Stimulated activated CD4-positive, alpha-beta T cell treated with anti-CD3 and anti-CD28 coated beads, TNF-alpha, amount 100 ng/mL, for 24 hours (primary cell): ENCODE data around the gene ZNF521.

Experiments used
- DNase-seq, 3 experiments: peaks; one replicate each; pipeline ENCODE4 v3.0.0-alpha.2; 2020; ENCODE audit warnings: low read depth in 3 of 3

Gene ZNF521

DNA sequence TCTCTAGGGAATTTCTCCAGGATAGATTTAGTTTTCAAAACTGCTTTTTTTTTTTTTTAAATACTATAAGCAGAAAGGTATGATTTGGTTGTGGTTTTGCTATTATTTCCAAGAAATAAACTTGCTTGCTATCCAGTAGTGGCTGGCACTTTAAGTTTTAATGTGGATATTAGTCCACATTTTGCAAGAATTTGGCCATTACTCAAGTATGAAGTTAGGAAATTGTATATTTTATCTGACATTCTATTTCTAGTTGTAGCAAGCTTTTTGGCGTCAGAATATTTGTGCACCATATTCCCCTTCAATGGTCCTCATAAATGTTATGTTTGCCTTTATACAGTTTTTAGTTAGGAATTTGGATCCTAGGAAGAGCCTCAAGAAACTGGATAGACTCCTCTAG, 226.3 kb downstream of the ZNF521 start:
- DNase-seq, result no peak

DNA sequence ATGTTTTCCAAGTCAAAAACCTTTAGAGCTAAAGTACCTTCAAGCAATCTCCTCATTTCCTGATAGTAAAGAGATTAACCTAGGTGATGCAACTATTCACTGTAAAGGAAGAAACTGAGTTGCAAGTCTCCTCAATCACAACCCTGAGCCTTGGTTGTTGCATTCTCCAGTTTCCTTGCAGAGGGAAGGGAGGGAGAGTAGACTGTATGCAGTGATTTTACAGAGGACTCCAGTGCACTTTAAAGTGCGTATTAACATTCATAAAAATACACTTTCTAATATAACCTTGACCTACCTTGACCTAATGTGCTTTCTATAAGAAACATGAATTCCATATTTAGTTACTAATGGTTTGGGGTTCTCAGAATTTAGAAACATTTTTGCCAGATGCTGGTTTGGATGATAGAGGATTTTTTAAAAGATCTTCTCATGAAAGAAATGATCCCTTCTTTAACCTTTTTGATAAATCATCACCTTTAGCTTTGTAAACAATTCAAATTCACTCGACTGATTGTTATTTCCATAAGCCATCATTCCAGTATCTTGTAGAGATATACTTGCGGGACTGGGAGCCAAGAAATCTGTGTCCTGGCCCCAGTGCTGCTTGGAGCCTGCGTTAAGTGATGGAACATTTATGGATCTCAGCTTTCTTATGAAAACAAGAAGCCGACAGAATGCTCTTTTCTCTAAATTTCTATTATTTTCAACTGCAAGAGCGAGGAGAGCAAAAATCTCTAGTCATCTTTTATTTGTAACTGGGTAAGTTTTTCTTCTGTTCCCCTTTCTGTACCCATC, 228.3 kb downstream of the ZNF521 start:
- no peak for DNase-seq

DNA sequence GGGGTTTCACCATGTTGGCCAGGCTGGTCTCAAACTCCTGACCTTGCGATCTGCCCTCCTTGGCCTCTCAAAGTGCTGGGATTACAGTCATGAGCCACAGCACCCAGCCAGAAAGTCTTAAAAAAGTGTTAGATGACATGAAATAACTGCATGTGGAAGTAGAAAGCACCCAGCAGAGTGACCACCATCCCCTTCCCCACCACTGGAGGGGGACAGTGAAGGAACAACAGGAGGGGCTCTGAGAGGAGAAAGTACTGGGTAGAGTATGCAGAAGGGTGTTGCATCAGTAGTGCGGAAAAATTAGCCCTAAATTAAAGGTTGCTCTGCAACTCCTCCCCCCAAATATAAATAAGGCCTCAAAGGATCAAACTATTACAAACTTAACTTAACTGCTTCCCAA, 230.5 kb downstream of the ZNF521 start:
- DNase-seq, result no peak

- no peak for DNase-seq
Observed at GRCh38 chr18:25113566-25113965, 238.4 kb downstream of the ZNF521 start.

DNA sequence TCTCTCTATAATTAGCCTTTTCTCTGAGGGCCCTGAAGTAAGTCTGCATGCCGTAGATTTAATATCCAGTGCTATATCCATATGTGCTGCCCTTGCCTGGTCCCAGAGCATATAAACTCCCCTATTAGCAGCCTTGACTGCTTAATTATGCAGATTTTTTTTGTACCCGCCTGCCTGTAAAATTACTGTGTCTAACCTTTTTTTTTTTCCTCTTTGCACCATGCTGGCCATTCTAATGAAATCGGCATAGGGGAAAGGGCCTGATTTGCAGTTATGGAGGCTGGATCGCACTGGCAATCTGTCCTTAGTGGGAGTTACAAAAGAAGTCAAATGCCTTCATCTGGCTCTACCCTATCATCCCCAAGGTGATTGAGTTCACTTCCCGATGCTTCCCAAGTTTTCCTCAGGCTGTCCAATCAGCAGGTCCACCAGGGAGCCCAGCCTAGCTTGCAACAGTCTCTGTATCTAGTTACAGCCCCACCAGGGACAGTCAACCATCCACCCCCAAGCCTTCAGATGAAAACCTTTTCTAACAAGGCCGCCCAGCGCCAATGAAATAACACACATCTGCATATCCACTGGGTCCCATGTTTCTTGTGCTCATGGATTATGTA, 239.0 kb downstream of the ZNF521 start:
- DNase-seq, result no peak

- DNase-seq, result no peak
Observed at GRCh38 chr18:25111377-25112288, 240.3 kb downstream of the ZNF521 start.

DNA sequence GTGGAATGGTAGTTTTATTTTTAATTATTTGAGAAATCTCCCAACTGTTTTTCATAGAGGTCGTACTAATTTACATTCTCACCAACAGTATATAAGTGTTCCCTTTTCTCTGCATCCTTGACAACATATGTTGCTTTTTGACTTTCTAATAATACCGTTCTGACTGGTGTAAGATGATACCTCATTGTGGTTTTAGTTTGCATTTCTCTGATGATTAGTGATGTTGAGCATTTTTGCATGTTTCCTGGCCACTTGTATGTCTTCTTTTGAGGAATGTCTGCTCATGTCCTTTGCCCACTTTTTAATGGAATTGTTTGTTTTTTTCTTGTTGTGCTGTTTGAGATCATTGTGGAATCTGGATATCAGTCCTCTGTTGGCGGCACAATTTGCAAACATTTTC, 242.5 kb downstream of the ZNF521 start:
- DNase-seq, result no peak

- no peak for DNase-seq
Observed at GRCh38 chr18:25103468-25104155, 248.4 kb downstream of the ZNF521 start.

GRCh38 chr18:25102662-25103061, 249.3 kb downstream of the ZNF521 start:
- no peak for DNase-seq

DNA sequence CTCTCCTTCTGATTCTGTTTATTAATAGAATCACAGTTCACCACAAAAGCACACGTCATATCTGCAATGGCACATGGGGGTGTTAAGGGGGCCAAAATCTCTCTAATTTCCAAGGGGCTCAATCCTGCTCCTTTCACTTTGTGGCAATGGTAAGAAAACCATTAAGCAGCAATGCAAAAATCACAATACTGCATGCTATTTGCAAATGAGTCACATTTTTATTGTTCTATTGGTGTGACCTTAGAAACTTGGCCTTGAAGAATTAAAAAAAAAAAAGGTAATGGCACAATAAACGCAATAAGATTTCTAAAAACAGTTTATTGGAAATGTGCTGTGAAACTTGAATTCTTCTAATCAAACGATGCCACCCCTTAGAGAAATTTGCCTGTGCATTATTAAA, 251.5 kb downstream of the ZNF521 start:
- DNase-seq, result no peak

- DNase-seq, result no peak
Observed at GRCh38 chr18:25099895-25100294, 252.1 kb downstream of the ZNF521 start.

DNA sequence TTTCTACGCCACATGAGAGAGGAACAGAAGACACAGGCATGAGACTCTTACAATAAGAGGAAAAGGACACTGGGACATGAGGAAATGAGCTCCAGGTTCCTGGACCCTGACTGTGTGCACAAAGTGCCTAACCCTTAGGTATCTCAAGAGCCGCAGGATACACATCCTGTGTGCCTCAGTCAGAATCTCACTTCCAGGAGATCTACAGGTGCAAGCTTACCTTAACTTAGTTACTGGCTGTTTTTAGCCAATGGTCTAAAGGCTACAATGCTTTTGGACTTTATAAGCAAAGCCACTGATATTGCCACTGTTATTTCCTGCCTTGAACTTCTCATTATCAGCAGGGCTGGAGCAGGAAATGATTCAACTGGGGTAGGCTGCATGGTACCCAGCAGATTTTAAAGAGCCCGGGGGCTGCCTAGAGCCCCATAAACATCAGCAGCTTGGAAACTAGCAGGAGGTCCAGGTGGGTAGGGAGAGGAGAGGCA, 254.4 kb downstream of the ZNF521 start:
- DNase-seq, result no peak

DNA sequence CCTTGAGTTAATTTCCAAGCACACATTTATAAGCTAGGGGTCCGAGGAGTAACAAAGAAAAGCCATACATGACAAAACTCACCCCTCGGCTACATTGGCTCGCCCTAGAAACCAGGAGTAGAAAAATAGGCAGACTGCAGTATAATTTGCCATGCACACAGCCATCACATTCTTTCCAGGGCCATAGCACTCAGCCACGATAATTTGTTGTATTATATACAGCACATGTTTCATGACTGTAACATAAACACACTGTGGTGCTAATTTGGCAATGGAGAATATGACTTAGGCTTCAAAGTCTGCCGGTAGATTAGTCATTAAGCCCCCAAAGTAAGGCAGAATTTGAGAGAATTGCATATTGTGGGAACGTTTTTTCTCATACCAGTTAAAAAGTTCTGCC, 254.9 kb downstream of the ZNF521 start:
- no peak for DNase-seq

DNA sequence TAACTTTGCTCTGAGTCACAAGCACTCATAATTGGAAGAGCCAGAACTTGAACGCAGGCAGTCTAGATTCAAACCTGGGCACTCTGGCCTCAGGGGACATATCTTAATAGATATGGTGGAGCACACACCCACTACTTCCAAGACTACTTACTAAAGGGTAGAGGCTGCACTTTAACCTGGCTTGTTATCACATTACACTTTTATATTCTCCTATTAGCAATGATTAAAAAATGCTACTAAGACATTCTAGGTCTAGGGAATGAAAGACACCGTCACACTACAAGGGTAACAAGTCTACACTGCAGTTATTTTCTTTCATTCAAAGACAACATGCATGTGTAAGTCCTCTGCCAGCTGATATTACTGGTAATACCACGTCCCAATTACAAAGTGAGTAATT, 258.8 kb downstream of the ZNF521 start:
- DNase-seq, result no peak

DNA sequence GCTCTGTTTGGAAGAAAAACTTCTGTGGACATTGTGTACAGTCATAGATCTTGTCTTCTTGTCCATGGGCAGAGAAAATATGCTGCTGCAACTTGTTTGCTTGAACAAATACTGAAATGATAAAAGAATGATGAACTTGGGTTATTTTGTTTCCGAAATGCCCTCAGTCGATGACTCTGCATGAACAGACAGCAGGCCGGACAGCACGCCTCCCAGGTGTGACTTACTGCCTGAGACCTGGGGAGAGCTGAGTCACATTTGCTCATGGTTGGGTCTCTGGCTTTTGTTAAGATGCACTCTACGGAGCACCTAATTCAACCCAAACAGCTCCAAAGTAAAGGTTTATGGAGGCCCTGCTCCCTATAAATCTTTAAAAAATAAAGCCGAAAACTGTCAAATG, 262.5 kb downstream of the ZNF521 start:
- no peak for DNase-seq

- DNase-seq, result no peak
Observed at GRCh38 chr18:25086876-25087275, 265.1 kb downstream of the ZNF521 start.

- DNase-seq, result no peak
Observed at GRCh38 chr18:25081001-25081400, 271.0 kb downstream of the ZNF521 start.

GRCh38 chr18:25080211-25080610, 271.8 kb downstream of the ZNF521 start:
- no peak for DNase-seq

DNA sequence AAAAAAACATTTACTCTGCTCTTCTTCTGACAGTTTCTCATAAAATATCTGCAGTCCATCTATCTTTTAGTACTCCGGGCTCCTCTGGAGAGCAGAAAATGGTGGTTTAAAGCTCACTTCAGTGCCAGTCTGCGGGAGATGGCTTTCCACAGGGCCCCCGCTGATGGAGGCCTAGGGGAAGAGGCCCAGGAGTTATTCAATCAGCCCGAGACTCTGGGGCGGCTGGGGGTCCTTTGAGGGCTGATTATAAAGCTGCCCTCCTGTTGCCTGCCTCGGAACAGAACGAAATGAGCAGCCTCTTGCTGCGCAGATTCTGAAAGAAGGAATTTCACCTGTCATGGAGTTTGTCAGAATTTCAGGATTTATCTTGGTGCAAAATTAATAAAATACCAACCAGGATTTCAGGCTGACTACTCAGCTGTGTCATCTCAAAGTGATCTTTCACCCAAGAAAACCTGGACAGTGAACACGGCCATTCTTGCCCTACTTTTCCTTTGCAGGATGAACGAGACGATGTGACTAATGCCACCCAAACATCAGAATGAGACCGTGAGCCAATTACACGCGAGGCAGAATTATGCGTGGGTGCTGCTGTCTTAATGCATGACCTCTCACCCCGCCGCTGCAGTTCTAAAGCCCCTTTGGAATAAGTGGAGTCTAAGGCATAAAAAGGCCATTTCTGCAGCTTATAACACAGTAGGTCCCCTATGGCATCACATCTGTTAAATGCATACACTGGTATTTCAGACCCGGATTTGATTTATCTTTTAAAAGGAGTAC, 273.8 kb downstream of the ZNF521 start:
- no peak for DNase-seq

- DNase-seq, result no peak
Observed at GRCh38 chr18:25077038-25077943, 274.7 kb downstream of the ZNF521 start.
